ENCODE measurements around the gene HK2.
A peak's percentile ranks its signal among the peaks of the same experiment; 100 is the strongest.
"Not testable (repeated sequence)": the region's sequence is repeated elsewhere in the genome, so short reads cannot be mapped to it uniquely, and the experiment has no call there.

Gene HK2

DNA sequence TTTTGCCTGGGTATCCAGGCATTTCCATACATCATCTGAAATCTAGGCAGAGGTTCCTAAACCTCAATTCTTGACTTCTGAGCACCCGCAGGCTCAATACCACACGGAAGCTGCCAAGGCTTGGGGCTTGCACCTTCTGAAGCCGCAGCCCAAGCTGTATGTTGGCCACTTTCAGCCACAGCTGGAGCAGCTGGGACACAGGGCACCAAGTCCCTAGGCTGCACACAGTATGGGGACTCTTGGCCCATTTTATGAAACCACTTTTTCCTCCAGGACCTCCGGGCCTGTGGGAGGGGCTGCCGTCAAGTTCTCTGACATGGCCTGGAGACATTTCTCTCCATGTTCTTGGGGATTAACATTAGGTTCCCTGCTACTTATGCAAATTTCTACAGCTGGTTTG, 72.5 kb downstream of the HK2 start:
- no peak for DNase-seq

- DNase-seq, result not testable (repeated sequence)
These were observed 73.6 kb downstream of the HK2 start for GRCh38 chr2:74907560-74907959.

DNA sequence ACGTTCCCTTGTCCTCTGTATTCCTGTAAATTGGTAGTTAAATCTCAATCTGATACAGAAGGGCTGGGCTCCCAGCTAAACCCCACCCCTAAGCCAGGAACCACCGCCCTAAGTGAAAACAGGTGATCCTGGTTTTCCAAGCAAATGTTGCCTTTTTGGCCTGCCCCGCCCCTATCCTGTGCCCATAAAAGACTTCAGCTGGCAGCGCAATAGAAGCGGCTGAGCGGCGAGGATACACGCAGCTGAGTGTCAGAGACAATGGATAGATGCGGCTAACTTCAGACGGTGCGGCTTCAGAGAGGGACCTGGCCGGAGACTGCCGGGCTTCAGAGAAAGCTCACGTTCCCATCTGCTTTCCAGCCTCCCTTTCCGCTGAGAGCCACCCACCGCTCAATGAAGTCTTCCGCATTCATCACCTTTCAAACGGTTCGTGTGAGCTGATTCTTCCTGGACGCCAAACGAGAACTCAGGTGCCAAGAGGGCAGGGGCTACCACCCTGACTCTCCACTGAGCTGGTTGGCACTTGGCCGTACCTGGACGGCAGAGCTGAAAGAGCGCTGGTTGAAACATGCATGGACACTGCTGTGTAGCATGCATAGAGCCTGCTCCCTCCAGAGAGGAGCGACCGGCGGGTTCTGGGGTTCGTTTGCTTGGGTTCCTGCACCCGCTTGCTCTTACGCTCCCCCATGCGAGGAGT, 75.0 kb downstream of the HK2 start:
- DNase-seq, result no peak

DNA sequence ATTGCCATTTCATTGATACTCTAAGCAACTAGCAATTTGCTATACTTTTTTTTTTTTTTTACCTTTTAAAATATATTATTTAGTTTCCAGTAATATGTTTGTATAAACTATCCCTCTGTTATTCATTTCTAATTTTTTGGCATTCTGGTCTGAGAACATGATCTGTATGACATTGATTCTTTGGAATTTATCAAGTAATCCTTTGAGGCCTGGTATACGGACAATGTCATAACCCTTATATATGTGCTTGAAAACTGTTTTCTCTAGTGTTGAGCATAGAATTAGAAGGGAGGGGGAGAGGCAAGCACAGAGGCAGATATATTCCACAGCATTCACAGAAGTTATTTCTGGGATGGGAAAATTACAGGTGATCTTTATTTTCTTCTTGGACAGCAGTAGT, 76.3 kb downstream of the HK2 start:
- DNase-seq, result no peak

DNA sequence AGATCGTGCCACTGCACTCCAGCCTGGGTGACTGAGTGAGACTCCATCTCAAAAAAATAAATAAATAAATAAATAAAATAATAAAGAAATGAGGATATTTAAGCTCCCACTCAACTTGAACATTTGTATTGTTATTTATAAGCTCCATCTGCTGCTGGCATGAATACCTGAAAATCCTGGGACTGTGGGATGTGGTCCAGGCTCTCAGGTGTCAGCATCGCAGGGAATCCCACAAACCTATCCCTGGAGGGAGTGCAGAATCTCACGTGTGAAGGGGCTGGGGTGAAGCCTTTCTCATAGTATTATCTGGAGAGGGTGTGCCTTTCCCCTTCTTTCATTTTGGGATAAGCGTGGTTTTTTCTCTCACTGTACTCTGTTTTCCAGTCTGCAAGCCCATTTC, 77.1 kb downstream of the HK2 start:
- no peak for DNase-seq

DNA sequence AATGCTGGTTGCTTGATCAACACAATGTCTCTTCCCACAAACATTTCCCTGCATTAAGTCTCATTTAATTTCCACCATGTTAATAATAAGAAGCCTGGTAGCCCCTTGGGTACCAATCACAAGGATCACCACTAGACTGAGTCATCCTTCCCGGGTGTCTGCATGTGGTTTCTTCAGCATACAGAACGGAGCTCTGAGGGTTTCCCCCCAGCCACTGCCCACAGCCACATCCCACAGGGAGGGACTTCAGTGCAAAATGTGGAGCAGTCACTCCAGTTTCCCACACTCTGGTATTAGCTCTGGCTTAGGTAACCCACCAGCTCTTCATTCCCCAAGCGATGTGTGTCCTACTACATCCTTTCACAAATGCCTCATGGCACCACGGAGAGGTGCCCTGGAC, 81.8 kb downstream of the HK2 start:
- DNase-seq, result no peak

GRCh38 chr2:74916394-74916793, 82.5 kb downstream of the HK2 start:
- DNase-seq, result no peak

- no peak for DNase-seq
These were observed 84.0 kb downstream of the HK2 start for GRCh38 chr2:74917702-74918619.

GRCh38 chr2:74919827-74920226, 85.9 kb downstream of the HK2 start:
- peak; percentile 70 for DNase-seq

DNA sequence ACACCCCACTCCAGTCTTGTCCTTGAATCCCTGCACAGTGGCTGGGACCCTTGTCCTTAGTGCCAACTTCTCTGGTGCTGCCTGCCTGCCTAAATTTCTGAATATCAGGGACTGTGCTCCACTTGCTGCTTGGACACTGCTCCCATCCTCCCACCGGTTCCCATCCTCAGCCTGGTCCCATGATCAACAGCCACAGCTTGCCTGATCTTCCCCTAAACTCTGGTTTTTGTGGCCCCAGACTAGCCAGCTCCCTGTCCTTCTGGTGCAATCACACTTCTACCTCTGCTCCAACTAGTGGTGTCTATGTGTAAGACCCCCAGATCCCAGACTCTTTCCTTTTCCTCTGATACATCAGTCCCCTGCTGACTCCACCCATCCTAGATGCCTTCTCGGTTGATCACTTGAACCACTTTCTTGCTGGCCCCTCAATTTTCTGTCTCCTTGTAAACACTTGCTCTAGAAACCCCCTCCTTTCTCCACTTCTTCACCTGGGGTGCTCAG, 87.4 kb downstream of the HK2 start:
- no peak for DNase-seq

DNA sequence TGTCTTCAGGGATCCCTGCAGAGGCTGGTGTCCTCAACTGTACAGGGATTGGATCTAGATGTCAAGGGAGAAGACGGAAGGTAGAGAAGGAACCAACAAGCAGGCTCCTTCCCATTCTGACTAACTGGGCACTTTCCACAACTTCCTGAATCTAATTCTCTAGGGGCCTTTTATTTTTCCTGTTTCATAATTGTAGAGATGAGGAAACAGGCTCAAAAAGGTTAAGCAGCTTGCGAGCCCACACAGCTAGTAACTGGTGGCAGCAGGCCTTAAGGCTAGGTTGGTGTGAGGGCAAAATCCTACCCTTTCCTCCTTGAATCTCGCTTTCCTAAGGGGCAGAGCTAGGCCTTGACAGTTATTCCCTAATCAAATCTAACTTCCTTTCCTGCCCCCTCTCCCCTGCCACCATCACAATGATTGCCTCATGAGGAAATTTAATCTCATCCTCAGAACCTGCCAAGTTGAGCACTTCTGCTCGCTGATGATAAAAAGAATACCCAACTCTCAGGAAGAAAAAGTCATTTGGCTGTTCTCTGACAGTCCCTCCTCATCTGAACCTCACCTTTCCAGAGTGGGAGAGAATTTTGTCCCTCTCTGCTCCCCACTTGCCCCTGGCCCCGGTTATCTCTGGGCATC, 88.8 kb downstream of the HK2 start:
- no peak for DNase-seq

GRCh38 chr2:74924463-74925265, 90.7 kb downstream of the HK2 start:
- DNase-seq, result no peak

DNA sequence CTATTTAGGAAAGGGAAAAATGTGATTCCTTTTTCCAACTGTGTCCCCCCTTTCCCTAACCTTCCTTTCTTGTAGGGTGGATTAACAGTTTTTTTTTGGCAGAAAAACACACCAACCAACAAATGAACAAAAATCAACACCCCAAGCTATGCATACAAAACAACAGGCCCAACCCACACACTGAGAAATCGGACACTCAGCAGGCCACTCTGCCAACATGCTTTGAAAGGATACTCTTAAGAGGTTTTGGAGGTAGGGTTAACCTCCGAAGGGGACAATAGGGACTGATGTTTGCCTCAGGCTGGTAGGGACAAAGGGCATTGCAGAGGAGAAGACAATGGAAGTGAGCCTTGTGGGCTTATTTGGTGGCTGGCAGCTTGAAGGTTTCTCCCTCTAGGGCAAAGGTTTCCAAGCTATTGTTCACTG, 91.4 kb downstream of the HK2 start:
- DNase-seq, result no peak

DNA sequence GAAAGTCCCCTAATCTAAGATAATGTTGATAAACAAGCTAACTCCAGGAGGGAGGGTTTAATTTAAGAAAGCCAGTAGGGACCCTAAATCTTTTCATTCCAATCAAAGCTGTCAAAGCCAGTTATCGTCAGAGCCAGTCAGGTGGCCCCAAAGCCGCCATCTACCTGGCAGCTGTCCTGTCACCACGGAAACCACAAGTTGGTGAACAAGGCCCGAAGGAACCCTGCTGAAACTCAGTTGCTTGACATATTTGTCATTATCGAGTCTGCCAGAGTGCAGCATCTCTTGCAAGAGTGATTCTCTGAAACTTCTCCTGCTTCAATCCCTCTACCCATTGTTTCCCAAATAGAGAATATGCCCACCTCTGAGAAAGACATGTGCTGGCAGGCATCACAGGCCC, 93.7 kb downstream of the HK2 start:
- no peak for DNase-seq

- DNase-seq, result no peak
These were observed 97.0 kb downstream of the HK2 start for GRCh38 chr2:74930811-74931486.

- DNase-seq, result no peak
These were observed 98.0 kb downstream of the HK2 start for GRCh38 chr2:74931940-74932339.

DNA sequence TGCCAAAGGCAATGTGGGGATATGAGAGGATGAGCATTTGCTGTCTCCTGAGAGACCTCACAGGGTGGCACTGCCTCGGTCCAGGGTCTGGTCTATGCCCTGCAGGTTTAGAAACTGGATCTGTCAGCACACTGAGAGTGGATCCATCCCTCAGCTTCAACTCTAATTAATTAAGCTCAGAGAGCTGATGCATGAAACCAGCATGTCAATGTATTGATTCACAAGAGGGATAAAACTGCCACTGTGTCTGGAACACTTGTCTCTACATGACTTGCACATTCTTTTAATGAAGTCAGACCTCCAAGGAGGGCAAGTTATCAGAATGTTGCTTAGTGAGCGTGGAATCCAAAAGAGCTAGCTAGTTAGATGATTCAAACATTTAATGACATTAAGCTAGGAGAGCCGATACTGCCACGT, 102.1 kb downstream of the HK2 start:
- no peak for DNase-seq

DNA sequence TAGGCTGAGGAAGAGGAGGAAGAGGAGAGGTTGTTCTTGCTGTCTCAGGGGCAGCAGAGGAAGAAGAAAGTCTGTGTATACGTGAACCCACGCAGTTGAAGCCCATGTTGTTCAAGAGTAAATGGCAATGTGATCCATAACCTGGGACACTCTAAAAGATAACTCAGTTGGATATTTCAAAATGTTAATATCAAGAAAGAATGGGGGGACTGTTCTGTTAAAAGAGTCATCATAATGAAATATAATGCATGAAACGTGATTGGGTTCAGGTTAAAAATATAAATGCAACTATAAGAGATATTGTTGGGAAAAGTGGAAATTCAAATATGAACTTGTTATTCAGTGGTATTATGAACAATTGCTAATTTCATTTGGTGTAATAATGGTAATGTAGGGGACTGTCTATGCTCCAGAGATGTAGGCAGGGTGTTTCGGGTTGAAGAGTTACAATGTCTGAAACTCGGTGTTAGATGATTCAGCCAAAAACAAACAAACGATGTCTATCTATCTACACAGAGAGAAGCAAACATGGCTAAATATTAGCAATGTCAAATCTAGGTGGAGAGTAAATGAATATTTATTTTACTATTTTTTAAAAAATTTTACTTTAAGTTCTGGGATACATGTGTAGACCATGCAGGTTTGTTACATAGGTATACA, 103.4 kb downstream of the HK2 start:
- no peak for DNase-seq

- no peak for DNase-seq
These were observed 104.3 kb downstream of the HK2 start for GRCh38 chr2:74938264-74938663.

- no peak for DNase-seq
These were observed 106.2 kb downstream of the HK2 start for GRCh38 chr2:74939919-74940812.

Data from CD4-positive, alpha-beta T cell treated with Interleukin-12 subunit alpha and Interleukin-12 subunit beta, for 1 hour (primary cell).